Measurements from ENCODE around the gene VWA3A. TPM values are rescaled to one million over a fixed set of nuclear protein-coding genes. Genes with fewer than 3 reads are reported as not detected.

The VWA3A gene
- total and polyA plus RNA-seq, 2 of the 8 experiments (the other 6 are each of a cell fraction or from before 2014, with no cell fraction given): 0.05 TPM; not detected in 1

- WGBS, 2 experiments (ENCODE audit: extremely low coverage in 1 of 2, insufficient coverage in 1 of 2, insufficient read length in 1 of 2, insufficient replicate concordance in 2 of 2, low coverage in 1 of 2, low lambda C conversion rate in 2 of 2, missing lambda C conversion rate in 1 of 2): 89% methylated on average over 16 of the region's 16 CpGs; no CpG with 5 or more reads in 1 of the 2 experiments
- H3K18ac ChIP-seq (ENCODE audit: extremely low read depth, low read length): no peak overlapping the region
- H4K20me1 ChIP-seq (replicated peaks in 1 of 2; ENCODE audit: control insufficient read depth in 1 of 2, insufficient read depth in 2 of 2, low read length in 2 of 2): no peaks in the 10 kb centered on the region
- H3K79me1 ChIP-seq (ENCODE audit: low read depth, low read length): no peaks in the 10 kb centered on the region
- no peak overlapping the region for H2BK120ac ChIP-seq (replicated peaks; ENCODE audit: low read depth, low read length)
- no peak overlapping the region for H3K4ac ChIP-seq (replicated peaks; ENCODE audit: insufficient read length, low read depth, low read length)
- ChIA-PET POLR2A (ENCODE audit: partially characterized antibody) (interaction anchor here (1.5 kb wide), 1 partner anchor 9 kb away, joined by 5 read pairs; no protein-coding TSS in a partner anchor), CTCF (ENCODE audit: partially characterized antibody) (interaction anchor here (0.8 to 2.3 kb wide), 11 partner anchors 9 to 164 kb away, joined by 3 to 8 read pairs (median 4); no protein-coding TSS in a partner anchor)
- H3K9ac ChIP-seq (replicated peaks in 1 of 4; ENCODE audit: extremely low read depth in 1 of 4, low read depth in 3 of 4, low read length in 3 of 4): no peak overlapping the region
- H3K36me3 ChIP-seq (ENCODE audit: control insufficient read depth in 2 of 4, insufficient read depth in 4 of 4, low read length in 3 of 4): no peaks in the 10 kb centered on the region
- H4K8ac ChIP-seq (ENCODE audit: extremely low read depth, insufficient read depth, low read length): no peak overlapping the region
- no peak overlapping the region for H3K27ac ChIP-seq (ENCODE audit: low read depth, low read length)
- no peak overlapping the region for H3K23ac ChIP-seq (ENCODE audit: insufficient read length)
- no peaks in the 10 kb centered on the region for H3K4me1 ChIP-seq (replicated peaks in 1 of 4; ENCODE audit: control insufficient read depth in 3 of 4, insufficient read depth in 4 of 4, low read length in 3 of 4)
- no peak overlapping the region for H2BK20ac ChIP-seq (ENCODE audit: low read length)
- H2AFZ ChIP-seq (ENCODE audit: low read length): no peak overlapping the region
- no peak for DNase-seq (ENCODE audit: low read depth in 1 of 2, low spot score in 2 of 2)
- H2BK5ac ChIP-seq (ENCODE audit: low read depth, low read length): no peak overlapping the region
- no peaks in the 10 kb centered on the region for H3K9me3 ChIP-seq (ENCODE audit: insufficient read depth in 2 of 2, low read depth in 1 of 2, low read length in 1 of 2)
- H4K5ac ChIP-seq (ENCODE audit: insufficient read length, low read depth, low read length): no peak overlapping the region
- H3K79me2 ChIP-seq (ENCODE audit: control insufficient read depth in 1 of 2, insufficient read depth in 2 of 2, low read length in 2 of 2): no peaks in the 10 kb centered on the region
- no peak overlapping the region for H2BK15ac ChIP-seq (ENCODE audit: low read length)
- H3K4me3 ChIP-seq (ENCODE audit: extremely low read depth in 1 of 4, insufficient read depth in 2 of 4, low read depth in 3 of 4, low read length in 4 of 4): no peak overlapping the region
- peaks cover 11% of the 10 kb centered on the region; the same call in 1 of the 2 replicates for H3K23me2 ChIP-seq (ENCODE audit: low read depth, low read length)
- H3K4me2 ChIP-seq (ENCODE audit: insufficient read depth in 1 of 2, low read depth in 2 of 2, low read length in 2 of 2): no peak overlapping the region
- H3K56ac ChIP-seq (replicated peaks; ENCODE audit: insufficient read length, low read depth, low read length): no peak overlapping the region
- FAIRE-seq: no peak
- peaks cover 0 to 21% (median 13%) of the 10 kb centered on the region in 4 experiments; a peak in 6 of 7 replicates for H3K27me3 ChIP-seq (replicated peaks in 1 of 4; ENCODE audit: control insufficient read depth in 3 of 4, extremely low read depth in 1 of 4, insufficient read depth in 3 of 4, low read length in 3 of 4)
- no peak overlapping the region for H4K91ac ChIP-seq (replicated peaks; ENCODE audit: insufficient read length, low read length)
- no peak for TF ChIP-seq TAF7 (optimal IDR thresholded peaks at IDR 0.05; ENCODE audit: borderline replicate concordance, low read depth, low read length)
- no peak for TF ChIP-seq SIX5 (IDR thresholded peaks at IDR 0.05; ENCODE audit: low read depth, low read length)
- no peak for TF ChIP-seq NRF1 (IDR thresholded peaks at IDR 0.05; ENCODE audit: low read depth, low read length)
- no peak for TF ChIP-seq RFX5 (IDR thresholded peaks at IDR 0.05; ENCODE audit: borderline replicate concordance, low read depth, low read length)
- no peak for TF ChIP-seq NANOG (IDR thresholded peaks at IDR 0.05; ENCODE audit: insufficient read depth, low read depth, low read length, poor library complexity, severe bottlenecking)
- TF ChIP-seq GABPA (IDR thresholded peaks at IDR 0.05; ENCODE audit: borderline replicate concordance, insufficient read depth, low read length): no peak
- no peak for TF ChIP-seq SP4 (IDR thresholded peaks at IDR 0.05; ENCODE audit: low read length)
- H2BK12ac ChIP-seq (ENCODE audit: low read depth, low read length): no peak overlapping the region
- H3K14ac ChIP-seq (ENCODE audit: insufficient read length): no peak overlapping the region
- H2AK5ac ChIP-seq (ENCODE audit: low read depth, low read length): no peak overlapping the region
These were observed 73.4 kb downstream of the VWA3A start for GRCh38 chr16:22165508-22166285.

Measured in H1 (cell line).